HG03108 (cell line): ENCODE data around the gene LILRA6.
"Not testable (repeated sequence)": the region's sequence is repeated elsewhere in the genome, so short reads cannot be mapped to it uniquely, and the experiment has no call there.

Source experiments
- ATAC-seq: cut with Tn5 transposase; IDR thresholded peaks from one replicate; pipeline ENCODE4 v1.9.1; 2021; ENCODE audit warnings: moderate library complexity; ENCODE audit not compliant: unreplicated experiment

Gene LILRA6

GRCh38 chr19:54208784-54209057 lies 33.9 kb downstream of the LILRA6 start:
- no peak for ATAC-seq

GRCh38 chr19:54207983-54208783 lies 34.4 kb downstream of the LILRA6 start:
- ATAC-seq, result peak; percentile 36

- ATAC-seq, result no peak
These were observed 35.0 kb downstream of the LILRA6 start for GRCh38 chr19:54207676-54207982.

- not testable (repeated sequence) for ATAC-seq
These were observed 35.4 kb downstream of the LILRA6 start for GRCh38 chr19:54207193-54207592.

- no peak for ATAC-seq
These were observed 35.8 kb downstream of the LILRA6 start for GRCh38 chr19:54206831-54207177.

- no peak for ATAC-seq
These were observed 36.4 kb downstream of the LILRA6 start for GRCh38 chr19:54206030-54206830.

GRCh38 chr19:54204767-54205468 lies 37.7 kb downstream of the LILRA6 start:
- ATAC-seq, result no peak

- ATAC-seq, result no peak
These were observed 39.4 kb downstream of the LILRA6 start for GRCh38 chr19:54203151-54203611.

GRCh38 chr19:54201980-54202379 lies 40.6 kb downstream of the LILRA6 start:
- ATAC-seq, result no peak

GRCh38 chr19:54201172-54201701 lies 41.4 kb downstream of the LILRA6 start:
- no peak for ATAC-seq

GRCh38 chr19:54199401-54199800 lies 43.2 kb downstream of the LILRA6 start:
- ATAC-seq, result no peak

GRCh38 chr19:54197121-54197520 lies 45.5 kb downstream of the LILRA6 start:
- ATAC-seq, result no peak

GRCh38 chr19:54196536-54196935 lies 46.1 kb downstream of the LILRA6 start:
- ATAC-seq, result no peak

- not testable (repeated sequence) for ATAC-seq
These were observed 48.1 kb downstream of the LILRA6 start for GRCh38 chr19:54194463-54194862.

- no peak for ATAC-seq
These were observed 49.6 kb downstream of the LILRA6 start for GRCh38 chr19:54193011-54193410.

GRCh38 chr19:54191811-54192453 lies 50.7 kb downstream of the LILRA6 start:
- ATAC-seq, result no peak

- peak; percentile 21 for ATAC-seq
These were observed 51.4 kb downstream of the LILRA6 start, which contains the start of gene TSEN34 for GRCh38 chr19:54191011-54191810. Gene TSEN34, plus strand, starts transcription at chr19:54191308. Its CDS starts 57 bp downstream, at chr19:54191365.

- peak; percentile 41 for ATAC-seq
These were observed 52.0 kb downstream of the LILRA6 start for GRCh38 chr19:54190503-54191010.

- ATAC-seq, result peak; percentile 37
These were observed 52.7 kb downstream of the LILRA6 start for GRCh38 chr19:54189735-54190502.
